K562 (cell line): ENCODE data around the gene POLR3A. TPM values are rescaled to one million over a fixed set of nuclear protein-coding genes. Genes with fewer than 3 reads are reported as not detected.

Experiments used
- CREB3 ChIP-seq: fragments of 450-650 bp; conservative IDR thresholded peaks from 2 replicates; pipeline ENCODE4 v1.6.1; 2016; ENCODE audit warnings: missing genetic modification characterization, low read depth, mild to moderate bottlenecking, missing compliant biosample characterization, moderate library complexity
- EWSR1 ChIP-seq: fragments of 450-650 bp; IDR thresholded peaks from 2 replicates; pipeline ENCODE4 v1.6.1; 2018; ENCODE audit warnings: borderline replicate concordance, mild to moderate bottlenecking, low read depth, moderate library complexity; ENCODE audit not compliant: partially characterized antibody
- FOSL1 ChIP-seq: fragments of 200-800 bp; sonication (Bioruptor generic); conservative IDR thresholded peaks from 2 replicates; pipeline ENCODE4 v1.6.1; 2016; ENCODE audit warnings: missing genetic modification characterization, missing compliant biosample characterization
- GTF3C2 ChIP-seq: IDR thresholded peaks from 3 replicates; pipeline ENCODE4 v1.6.1; 2011; ENCODE audit warnings: borderline replicate concordance, mild to moderate bottlenecking, moderate library complexity; ENCODE audit not compliant: insufficient read length; ENCODE audit errors: extremely low read depth
- KDM5B ChIP-seq: fragments of 200-600 bp; sonication (generic); IDR thresholded peaks from 2 replicates; pipeline ENCODE4 v1.6.1; 2012; ENCODE audit warnings: low read depth, mild to moderate bottlenecking, moderate library complexity, low read length, control low read depth, inconsistent platforms; ENCODE audit not compliant: insufficient replicate concordance
- PCBP2 ChIP-seq: fragments of 200-400 bp; formaldehyde crosslinking; IDR thresholded peaks from 2 replicates; pipeline ENCODE4 v1.6.1; 2018; ENCODE audit warnings: low read length, low read depth, mild to moderate bottlenecking, moderate library complexity; ENCODE audit not compliant: poor library complexity, severe bottlenecking
- TARDBP ChIP-seq: fragments of 450-650 bp; IDR thresholded peaks from 2 replicates; pipeline ENCODE4 v1.6.1; 2016
- U2AF1 ChIP-seq: fragments of 200-400 bp; formaldehyde crosslinking; optimal IDR thresholded peaks from 2 replicates; pipeline ENCODE3; 2017; ENCODE audit warnings: mild to moderate bottlenecking, low read depth, low read length, moderate library complexity
- ZBTB1 ChIP-seq: sonication (generic); formaldehyde crosslinking; IDR thresholded peaks from 2 replicates; pipeline ENCODE4 v1.8.1; 2023; ENCODE audit warnings: missing genetic modification reagents, low read depth, mild to moderate bottlenecking, borderline replicate concordance
- ZNF253 ChIP-seq: fragments of 250-450 bp; sonication (Bioruptor Pico); conservative IDR thresholded peaks from 2 replicates; pipeline ENCODE4 v1.6.1; 2021; ENCODE audit warnings: mild to moderate bottlenecking
- ZNF699 ChIP-seq: fragments of 250-450 bp; sonication (Bioruptor Pico); IDR thresholded peaks from 2 replicates; pipeline ENCODE4 v1.8.0; 2021; ENCODE audit warnings: mild to moderate bottlenecking, moderate library complexity; ENCODE audit not compliant: insufficient replicate concordance
- ZSCAN29 ChIP-seq: fragments of 450-650 bp; IDR thresholded peaks from 2 replicates; pipeline ENCODE4 v1.6.1; 2017
- polyA plus RNA-seq, 8 experiments: library from polyadenylated mRNA; depleted of rRNA in 4 of 8; stranded (reverse) in 5 of 8; unstranded in 3 of 8; fragments of >200 nt; fragmentation: Nextera tagmentation in 2 of 8; fragmentation: Illumina TruSeq in 1 of 8; extraction: Ambion mirVana in 2 of 8; extraction: Trizol in 1 of 8; gene quantifications; 2 replicates each; pipeline versions ENCODE4 v1.2.1 to v1.2.3, GENCODE V29; 2011 to 2014; ENCODE audit warnings: inconsistent platforms in 1 of 8, missing spikeins in 1 of 8
- total RNA-seq, 7 experiments: library from RNA; depleted of rRNA in 6 of 7; stranded (reverse); fragments of >200 nt in 6 of 7; fragmentation: Illumina TruSeq in 2 of 7; extraction: Trizol in 2 of 7; gene quantifications; 2 replicates each; pipeline versions ENCODE4 v1.2.1 to v1.2.3, GENCODE V29; 2011 to 2021; ENCODE audit warnings: low replicate concordance in 1 of 7
- TF ChIP-seq, protein P1 (sequence below): sonication (generic); formaldehyde crosslinking; IDR thresholded peaks from 2 replicates; pipeline ENCODE4 v1.8.1; 2023; ENCODE audit warnings: mild to moderate bottlenecking, missing genetic modification reagents
- TF ChIP-seq, protein P2 (sequence below): fragments of 250-450 bp; sonication (Bioruptor Pico); IDR thresholded peaks from 2 replicates; pipeline ENCODE4 v1.8.0; 2021; ENCODE audit warnings: mild to moderate bottlenecking, moderate library complexity

The POLR3A gene
- total and polyA plus RNA-seq, 9 of the 15 experiments (the other 6 are each of a cell fraction or from before 2014, with no cell fraction given): 14.9 to 37.0 (median 26.7) TPM

- TF ChIP-seq, protein P1, sequence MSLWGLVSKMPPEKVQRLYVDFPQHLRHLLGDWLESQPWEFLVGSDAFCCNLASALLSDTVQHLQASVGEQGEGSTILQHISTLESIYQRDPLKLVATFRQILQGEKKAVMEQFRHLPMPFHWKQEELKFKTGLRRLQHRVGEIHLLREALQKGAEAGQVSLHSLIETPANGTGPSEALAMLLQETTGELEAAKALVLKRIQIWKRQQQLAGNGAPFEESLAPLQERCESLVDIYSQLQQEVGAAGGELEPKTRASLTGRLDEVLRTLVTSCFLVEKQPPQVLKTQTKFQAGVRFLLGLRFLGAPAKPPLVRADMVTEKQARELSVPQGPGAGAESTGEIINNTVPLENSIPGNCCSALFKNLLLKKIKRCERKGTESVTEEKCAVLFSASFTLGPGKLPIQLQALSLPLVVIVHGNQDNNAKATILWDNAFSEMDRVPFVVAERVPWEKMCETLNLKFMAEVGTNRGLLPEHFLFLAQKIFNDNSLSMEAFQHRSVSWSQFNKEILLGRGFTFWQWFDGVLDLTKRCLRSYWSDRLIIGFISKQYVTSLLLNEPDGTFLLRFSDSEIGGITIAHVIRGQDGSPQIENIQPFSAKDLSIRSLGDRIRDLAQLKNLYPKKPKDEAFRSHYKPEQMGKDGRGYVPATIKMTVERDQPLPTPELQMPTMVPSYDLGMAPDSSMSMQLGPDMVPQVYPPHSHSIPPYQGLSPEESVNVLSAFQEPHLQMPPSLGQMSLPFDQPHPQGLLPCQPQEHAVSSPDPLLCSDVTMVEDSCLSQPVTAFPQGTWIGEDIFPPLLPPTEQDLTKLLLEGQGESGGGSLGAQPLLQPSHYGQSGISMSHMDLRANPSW: peak; percentile 54; the same call in 1 of the 2 replicates
- TF ChIP-seq CREB3 (tag) (no peak), TARDBP (0 out of 2 replicates have a peak, but pooled peaks have one; percentile 29), PCBP2 (no peak), U2AF1 (no peak), ZSCAN29 (no peak), FOSL1 (tag) (no peak), ZNF253 (CRISPR knock-in tag) (no peak), ZNF699 (CRISPR knock-in tag) (no peak), ZBTB1 (CRISPR knock-in tag) (no peak), GTF3C2 (peak; percentile 26), EWSR1 (no peak), KDM5B (no peak)
- TF ChIP-seq, protein P2, sequence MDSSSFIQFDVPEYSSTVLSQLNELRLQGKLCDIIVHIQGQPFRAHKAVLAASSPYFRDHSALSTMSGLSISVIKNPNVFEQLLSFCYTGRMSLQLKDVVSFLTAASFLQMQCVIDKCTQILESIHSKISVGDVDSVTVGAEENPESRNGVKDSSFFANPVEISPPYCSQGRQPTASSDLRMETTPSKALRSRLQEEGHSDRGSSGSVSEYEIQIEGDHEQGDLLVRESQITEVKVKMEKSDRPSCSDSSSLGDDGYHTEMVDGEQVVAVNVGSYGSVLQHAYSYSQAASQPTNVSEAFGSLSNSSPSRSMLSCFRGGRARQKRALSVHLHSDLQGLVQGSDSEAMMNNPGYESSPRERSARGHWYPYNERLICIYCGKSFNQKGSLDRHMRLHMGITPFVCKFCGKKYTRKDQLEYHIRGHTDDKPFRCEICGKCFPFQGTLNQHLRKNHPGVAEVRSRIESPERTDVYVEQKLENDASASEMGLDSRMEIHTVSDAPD (CRISPR knock-in tag): no peak
Observed at GRCh38 chr10:77974396-77975074, 54.8 kb downstream of the POLR3A start (continued).
